ENCODE measurements around the gene STRIT1. TPM values are rescaled to one million over a fixed set of nuclear protein-coding genes. Genes with fewer than 3 reads are reported as not detected.
A peak's percentile ranks its signal among the peaks of the same experiment; 100 is the strongest.

STRIT1 gene
- total RNA-seq, 1 experiment from 2014 or later: not detected

- BruUV-seq (replicated peaks): no TSS peak
- Histone ChIP-seq H4K20me1 (ENCODE audit: low read length) (no peaks in the 10 kb centered on the region), H3F3A (ENCODE audit: low read length, unreplicated experiment) (no peaks in the 10 kb centered on the region), H3K9me3 (ENCODE audit: low read length) (no peaks in the 10 kb centered on the region), H3K4me3 (ENCODE audit: low read length) (no peak overlapping the region), H3K27me3 (ENCODE audit: low read length) (no peaks in the 10 kb centered on the region), H3K27ac (ENCODE audit: low read length) (no peak overlapping the region), H3K36me3 (ENCODE audit: low read depth, low read length) (no peaks in the 10 kb centered on the region), H3K9ac (ENCODE audit: low read length) (no peak overlapping the region), H3K79me2 (ENCODE audit: low read length) (no peaks in the 10 kb centered on the region), H3K4me1 (ENCODE audit: insufficient read depth, low read length) (no peaks in the 10 kb centered on the region), H3K4me2 (ENCODE audit: low read length) (no peak overlapping the region), H3K9me2 (replicated peaks; ENCODE audit: low read length) (no peaks in the 10 kb centered on the region), H2AFZ (ENCODE audit: low read length) (no peak overlapping the region)
- ChIA-PET POLR2A (ENCODE audit: unreplicated experiment) (no interaction called here), CTCF (no interaction called here)
- intact Hi-C loops (cut with micrococcal nuclease): no loop called here
- no peak for DNase-seq
- ATAC-seq: no peak
- no peak for TF ChIP-seq EZH2phosphoT487 (IDR thresholded peaks at IDR 0.05; ENCODE audit: borderline replicate concordance, low read length)
- no peak for TF ChIP-seq EZH2 (IDR thresholded peaks at IDR 0.05; ENCODE audit: low read length, unreplicated experiment)
- TF ChIP-seq, protein P1, sequence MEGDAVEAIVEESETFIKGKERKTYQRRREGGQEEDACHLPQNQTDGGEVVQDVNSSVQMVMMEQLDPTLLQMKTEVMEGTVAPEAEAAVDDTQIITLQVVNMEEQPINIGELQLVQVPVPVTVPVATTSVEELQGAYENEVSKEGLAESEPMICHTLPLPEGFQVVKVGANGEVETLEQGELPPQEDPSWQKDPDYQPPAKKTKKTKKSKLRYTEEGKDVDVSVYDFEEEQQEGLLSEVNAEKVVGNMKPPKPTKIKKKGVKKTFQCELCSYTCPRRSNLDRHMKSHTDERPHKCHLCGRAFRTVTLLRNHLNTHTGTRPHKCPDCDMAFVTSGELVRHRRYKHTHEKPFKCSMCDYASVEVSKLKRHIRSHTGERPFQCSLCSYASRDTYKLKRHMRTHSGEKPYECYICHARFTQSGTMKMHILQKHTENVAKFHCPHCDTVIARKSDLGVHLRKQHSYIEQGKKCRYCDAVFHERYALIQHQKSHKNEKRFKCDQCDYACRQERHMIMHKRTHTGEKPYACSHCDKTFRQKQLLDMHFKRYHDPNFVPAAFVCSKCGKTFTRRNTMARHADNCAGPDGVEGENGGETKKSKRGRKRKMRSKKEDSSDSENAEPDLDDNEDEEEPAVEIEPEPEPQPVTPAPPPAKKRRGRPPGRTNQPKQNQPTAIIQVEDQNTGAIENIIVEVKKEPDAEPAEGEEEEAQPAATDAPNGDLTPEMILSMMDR (conservative IDR thresholded peaks at IDR 0.05; ENCODE audit: low read depth, low read length): no peak
These were observed 33.9 kb upstream of the STRIT1 start for GRCh38 chr3:155327430-155327829.

DNA sequence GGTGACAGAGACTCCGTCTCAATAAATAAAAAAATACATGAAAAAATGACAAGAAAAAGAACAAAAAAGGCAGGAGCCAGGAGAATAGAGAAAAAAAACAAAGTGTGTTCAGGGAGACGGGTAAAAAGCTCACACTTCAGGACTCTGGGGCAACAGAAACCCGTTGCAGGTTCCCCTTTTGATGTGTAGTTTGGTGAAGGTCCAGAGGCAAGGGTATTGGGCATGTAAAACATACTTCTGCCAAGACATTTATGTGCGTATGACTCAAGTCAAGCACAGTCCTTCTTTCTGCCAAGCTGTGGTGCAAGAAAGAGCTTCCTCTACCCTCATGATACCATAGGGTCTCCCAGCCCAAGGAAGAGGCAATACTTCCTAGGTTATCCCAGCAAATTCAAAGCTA, 33.4 kb upstream of the STRIT1 start:
- BruUV-seq (replicated peaks): no TSS peak
- H3K4me3 ChIP-seq (ENCODE audit: low read length): no peak overlapping the region
- CTCF ChIA-PET: no interaction called here
- H3K27me3 ChIP-seq (ENCODE audit: low read length): no peaks in the 10 kb centered on the region
- H3K9ac ChIP-seq (ENCODE audit: low read length): no peak overlapping the region
- no peak overlapping the region for H3K4me2 ChIP-seq (ENCODE audit: low read length)
- intact Hi-C loops (cut with micrococcal nuclease): no loop called here
- TF ChIP-seq, protein P1 (conservative IDR thresholded peaks at IDR 0.05; ENCODE audit: low read depth, low read length): no peak
- TF ChIP-seq EZH2phosphoT487 (IDR thresholded peaks at IDR 0.05; ENCODE audit: borderline replicate concordance, low read length) (no peak), EZH2 (IDR thresholded peaks at IDR 0.05; ENCODE audit: low read length, unreplicated experiment) (no peak)
- POLR2A ChIA-PET (ENCODE audit: unreplicated experiment): no interaction called here
- H3K9me2 ChIP-seq (replicated peaks; ENCODE audit: low read length): no peaks in the 10 kb centered on the region
- no peaks in the 10 kb centered on the region for H3K9me3 ChIP-seq (ENCODE audit: low read length)
- DNase-seq: no peak
- no peaks in the 10 kb centered on the region for H3K4me1 ChIP-seq (ENCODE audit: insufficient read depth, low read length)
- no peaks in the 10 kb centered on the region for H4K20me1 ChIP-seq (ENCODE audit: low read length)
- no peaks in the 10 kb centered on the region for H3K79me2 ChIP-seq (ENCODE audit: low read length)
- H3F3A ChIP-seq (ENCODE audit: low read length, unreplicated experiment): no peaks in the 10 kb centered on the region
- peak; percentile 42; the same call in 1 of the 2 replicates for ATAC-seq
- H2AFZ ChIP-seq (ENCODE audit: low read length): no peak overlapping the region
- H3K27ac ChIP-seq (ENCODE audit: low read length): no peak overlapping the region
- H3K36me3 ChIP-seq (ENCODE audit: low read depth, low read length): no peaks in the 10 kb centered on the region

- Histone ChIP-seq H3K4me2 (ENCODE audit: low read length) (no peak overlapping the region), H4K20me1 (ENCODE audit: low read length) (no peaks in the 10 kb centered on the region), H3K4me1 (ENCODE audit: insufficient read depth, low read length) (no peaks in the 10 kb centered on the region), H3F3A (ENCODE audit: low read length, unreplicated experiment) (no peaks in the 10 kb centered on the region), H3K9me2 (replicated peaks; ENCODE audit: low read length) (no peaks in the 10 kb centered on the region), H2AFZ (ENCODE audit: low read length) (no peak overlapping the region), H3K27ac (ENCODE audit: low read length) (no peak overlapping the region), H3K36me3 (ENCODE audit: low read depth, low read length) (no peaks in the 10 kb centered on the region), H3K79me2 (ENCODE audit: low read length) (no peaks in the 10 kb centered on the region), H3K9me3 (ENCODE audit: low read length) (no peaks in the 10 kb centered on the region), H3K9ac (ENCODE audit: low read length) (no peak overlapping the region), H3K27me3 (ENCODE audit: low read length) (no peaks in the 10 kb centered on the region), H3K4me3 (ENCODE audit: low read length) (no peak overlapping the region)
- ATAC-seq (no peak), DNase-seq (no peak)
- ChIA-PET POLR2A (ENCODE audit: unreplicated experiment) (no interaction called here), CTCF (no interaction called here)
- intact Hi-C loops (cut with micrococcal nuclease): no loop called here
- no peak for TF ChIP-seq EZH2 (IDR thresholded peaks at IDR 0.05; ENCODE audit: low read length, unreplicated experiment)
- no peak for TF ChIP-seq EZH2phosphoT487 (IDR thresholded peaks at IDR 0.05; ENCODE audit: borderline replicate concordance, low read length)
- TF ChIP-seq, protein P1 (conservative IDR thresholded peaks at IDR 0.05; ENCODE audit: low read depth, low read length): no peak
- no TSS peak for BruUV-seq (replicated peaks)
These were observed 32.8 kb upstream of the STRIT1 start for GRCh38 chr3:155326244-155326643.
